ENCODE measurements around the gene NPIPB2. TPM values are rescaled to one million over a fixed set of nuclear protein-coding genes. Genes with fewer than 3 reads are reported as not detected.

NPIPB2 gene
- total RNA-seq (ENCODE audit: low replicate concordance): 1.4 and 2.0 TPM in 2 replicates

DNA sequence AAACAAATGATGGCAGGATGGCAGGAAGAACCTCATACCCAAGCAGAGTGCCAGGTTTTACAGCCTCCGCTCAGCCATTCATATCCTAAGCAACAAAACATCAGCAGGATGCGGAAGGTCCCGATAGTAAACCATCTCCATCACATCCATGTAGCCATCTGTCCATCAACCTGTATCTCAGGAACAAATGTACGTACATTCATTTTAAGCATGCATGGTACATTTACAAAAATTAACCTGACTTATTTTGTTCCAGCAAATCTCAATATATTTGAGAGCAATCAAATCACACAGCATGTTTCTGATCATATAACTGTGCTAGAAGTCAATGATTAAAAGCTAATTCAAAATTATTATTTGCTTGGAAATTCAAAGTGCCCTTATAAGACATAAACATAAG lies at the start of gene NPIPB2:
Gene NPIPB2 (minus strand): TSS at position 101 of the 400 bp plus-strand sequence. CDS start 0 bp downstream, at position 101.

DNA sequence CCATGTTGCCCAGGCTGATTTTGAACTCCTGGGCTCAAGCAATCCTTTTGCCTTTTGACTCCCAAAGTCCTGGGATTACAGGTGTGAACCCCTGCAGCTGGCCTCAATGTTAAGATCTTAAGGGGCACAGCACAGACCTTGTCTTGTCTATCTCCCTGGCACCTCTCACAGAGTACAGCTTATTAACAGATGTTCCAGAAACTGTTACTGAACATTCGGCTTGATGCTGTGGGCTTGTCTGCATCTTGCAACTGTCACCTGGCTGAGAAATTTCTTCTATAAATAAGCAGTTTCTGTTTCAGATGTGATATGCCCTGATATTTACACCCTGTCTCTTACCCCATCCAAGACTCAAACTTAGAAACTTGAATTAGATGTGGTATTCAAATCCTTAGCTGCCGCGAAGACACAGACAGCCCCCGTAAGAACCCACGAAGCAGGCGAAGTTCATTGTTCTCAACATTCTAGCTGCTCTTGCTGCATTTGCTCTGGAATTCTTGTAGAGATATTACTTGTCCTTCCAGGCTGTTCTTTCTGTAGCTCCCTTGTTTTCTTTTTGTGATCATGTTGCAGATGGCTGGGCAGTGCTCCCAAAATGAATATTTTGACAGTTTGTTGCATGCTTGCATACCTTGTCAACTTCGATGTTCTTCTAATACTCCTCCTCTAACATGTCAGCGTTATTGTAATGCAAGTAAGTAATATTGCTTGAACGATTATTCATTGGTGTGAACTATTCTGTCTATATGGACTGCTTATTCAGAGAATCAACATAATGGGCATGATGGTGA lies 23.1 kb upstream of the NPIPB2 start, which contains the start of gene TNFRSF17:
Gene TNFRSF17 (plus strand): TSS at position 450 of the 791 bp plus-strand sequence. CDS start 115 bp downstream, at position 565.

DNA sequence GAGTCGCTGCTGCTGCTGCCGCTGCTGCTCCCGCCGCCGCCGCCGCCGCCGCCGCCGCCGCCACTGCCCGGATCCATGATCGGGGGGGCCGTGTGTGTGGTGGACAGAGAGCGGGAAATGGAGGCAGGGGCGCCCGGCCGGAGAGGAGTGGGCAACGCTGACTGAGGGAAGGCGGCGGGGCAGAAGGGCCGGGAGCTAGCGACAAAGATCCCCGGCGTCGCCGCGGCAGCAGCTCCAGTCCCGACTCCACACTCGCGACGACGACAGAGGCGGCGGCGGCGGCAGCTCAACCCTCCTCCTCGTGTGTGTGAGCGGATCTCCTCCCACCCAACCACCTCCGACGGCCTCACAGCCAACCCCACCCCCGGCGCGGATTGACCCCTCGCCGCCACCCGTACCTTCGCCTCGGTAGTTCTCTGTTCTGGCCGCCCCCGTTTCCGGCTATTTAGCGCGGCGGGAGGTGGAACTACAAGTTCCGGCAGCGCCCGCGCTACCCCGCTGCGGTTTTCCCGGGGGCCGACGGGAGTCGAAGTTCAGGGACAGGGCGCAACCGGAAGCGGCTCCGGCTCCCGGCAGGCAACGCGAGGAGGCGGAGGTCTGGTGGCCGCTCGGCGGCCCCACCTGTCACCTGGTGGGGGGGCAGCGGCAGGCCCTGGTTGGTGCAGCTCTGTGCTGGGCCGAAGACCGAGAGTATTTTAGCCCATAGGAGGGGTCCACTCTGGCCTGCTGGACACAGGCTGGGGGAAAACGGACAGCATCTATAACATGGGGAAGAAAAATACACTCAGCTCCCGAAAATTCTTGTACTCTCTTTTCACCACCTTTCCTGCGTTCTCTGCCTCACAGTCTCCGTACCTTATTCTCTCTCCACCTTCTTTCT lies 26.0 kb downstream of the NPIPB2 start, which contains the start of gene GSPT1:
Gene GSPT1 (minus strand): TSS at position 313 of the 880 bp plus-strand sequence. CDS start 236 bp downstream, at position 77.

Other genes starting within 250 kb of the NPIPB2 start
- 13.8 and 26.3 TPM in 2 replicates for gene TXNDC11, start 199.2 kb downstream of the NPIPB2 start, total RNA-seq (ENCODE audit: low replicate concordance)
- gene ZC3H7A, start 144.8 kb downstream of the NPIPB2 start, total RNA-seq (ENCODE audit: low replicate concordance): 21.8 and 28.7 TPM in 2 replicates
- gene RSL1D1, start 90.5 kb downstream of the NPIPB2 start, total RNA-seq (ENCODE audit: low replicate concordance): 30.5 and 63.2 TPM in 2 replicates
- 18.6 and 40.5 TPM in 2 replicates for gene GSPT1, start 26.1 kb downstream of the NPIPB2 start, total RNA-seq (ENCODE audit: low replicate concordance)
- 0.12 TPM in 1 of 2 replicates, not detected in the other for gene TNFRSF17, start 23.2 kb upstream of the NPIPB2 start, total RNA-seq (ENCODE audit: low replicate concordance)
- 7.6 and 51.6 TPM in 2 replicates for gene SNX29, start 34.7 kb upstream of the NPIPB2 start, total RNA-seq (ENCODE audit: low replicate concordance)

Data from smooth muscle cell of the coronary artery (primary cell).